ENCODE measurements around the gene LRRC7. TPM values are rescaled to one million over a fixed set of nuclear protein-coding genes. Genes with fewer than 3 reads are reported as not detected.

The LRRC7 gene
- total and polyA plus RNA-seq, 4 donors = 19.5 to 75.0 (median 46.5) TPM

DNA sequence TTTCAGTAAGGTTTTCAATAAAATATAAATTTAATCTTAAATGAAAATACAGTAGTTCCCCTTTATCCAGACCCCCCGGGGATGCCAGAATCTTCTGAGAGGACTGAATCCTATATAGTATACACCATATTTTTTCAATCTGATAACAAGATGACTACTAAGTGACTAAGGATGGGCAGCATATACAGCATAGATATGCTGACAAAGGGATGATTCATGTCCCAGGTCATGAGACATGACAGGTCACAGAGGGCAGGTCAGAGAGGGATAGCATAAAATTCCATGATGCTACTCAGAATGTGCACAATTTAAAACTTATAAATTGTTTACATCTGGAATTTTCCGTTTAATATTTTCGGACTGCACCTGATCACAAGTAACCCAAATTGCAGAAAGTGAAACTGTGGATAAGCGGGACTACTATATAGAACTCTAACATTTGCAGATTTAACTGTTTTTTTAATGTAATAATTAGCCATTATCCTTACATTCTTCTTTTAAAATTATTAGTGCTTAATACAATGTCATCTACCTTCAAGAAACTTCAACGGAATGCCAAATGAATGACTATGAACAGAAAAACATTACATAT, 588.9 kb downstream of the LRRC7 start:
- no CpG with 5 or more reads among the region's 5 CpGs for WGBS (ENCODE audit: insufficient coverage)
- H3K27me3 ChIP-seq (ENCODE audit: control insufficient read depth, insufficient read depth, low read length) = no peaks in the 10 kb centered on the region
- H3K4me3 ChIP-seq (ENCODE audit: low read depth, low read length) = no peak overlapping the region
- no peak for DNase-seq (ENCODE audit: low read depth in 4 of 6, low spot score in 6 of 6)
- H3K27ac ChIP-seq (ENCODE audit: low read depth, low read length) = no peak overlapping the region
- peaks cover 4% of the 10 kb centered on the region for H3K36me3 ChIP-seq (ENCODE audit: control insufficient read depth, insufficient read depth, low read length)
- H3K4me1 ChIP-seq (ENCODE audit: control insufficient read depth, insufficient read depth, low read length) = no peaks in the 10 kb centered on the region
- H3K9me3 ChIP-seq (ENCODE audit: control insufficient read depth, insufficient read depth, low read length) = no peaks in the 10 kb centered on the region

DNA sequence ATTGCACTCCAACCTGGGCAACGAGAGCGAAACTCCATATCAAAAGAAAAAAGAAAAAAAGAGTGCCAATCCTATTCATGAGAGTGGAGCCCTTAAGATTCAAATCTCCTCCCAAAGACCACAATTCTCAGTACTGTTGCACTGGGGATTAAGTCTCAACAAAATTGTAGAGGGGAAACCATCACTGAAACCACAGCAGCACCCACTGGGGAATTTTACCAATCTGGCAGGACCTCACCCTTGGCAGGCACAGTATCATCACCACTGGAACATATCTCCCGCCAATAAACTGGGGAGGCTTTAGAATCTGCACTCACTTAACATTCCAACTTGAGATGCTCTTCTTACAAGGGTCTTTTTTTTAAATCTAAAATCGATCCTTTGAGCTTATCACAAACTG, 596.6 kb downstream of the LRRC7 start:
- H3K4me1 ChIP-seq (ENCODE audit: control insufficient read depth, insufficient read depth, low read length) = no peaks in the 10 kb centered on the region
- peaks cover 4% of the 10 kb centered on the region for H3K36me3 ChIP-seq (ENCODE audit: control insufficient read depth, insufficient read depth, low read length)
- H3K27ac ChIP-seq (ENCODE audit: low read depth, low read length) = no peak overlapping the region
- DNase-seq (ENCODE audit: low read depth in 4 of 6, low spot score in 6 of 6) = no peak
- H3K9me3 ChIP-seq (ENCODE audit: control insufficient read depth, insufficient read depth, low read length) = no peaks in the 10 kb centered on the region
- H3K4me3 ChIP-seq (ENCODE audit: low read depth, low read length) = no peak overlapping the region
- WGBS (ENCODE audit: insufficient coverage) = 100% methylated on average over 1 of the region's 4 CpGs
- no peaks in the 10 kb centered on the region for H3K27me3 ChIP-seq (ENCODE audit: control insufficient read depth, insufficient read depth, low read length)

DNA sequence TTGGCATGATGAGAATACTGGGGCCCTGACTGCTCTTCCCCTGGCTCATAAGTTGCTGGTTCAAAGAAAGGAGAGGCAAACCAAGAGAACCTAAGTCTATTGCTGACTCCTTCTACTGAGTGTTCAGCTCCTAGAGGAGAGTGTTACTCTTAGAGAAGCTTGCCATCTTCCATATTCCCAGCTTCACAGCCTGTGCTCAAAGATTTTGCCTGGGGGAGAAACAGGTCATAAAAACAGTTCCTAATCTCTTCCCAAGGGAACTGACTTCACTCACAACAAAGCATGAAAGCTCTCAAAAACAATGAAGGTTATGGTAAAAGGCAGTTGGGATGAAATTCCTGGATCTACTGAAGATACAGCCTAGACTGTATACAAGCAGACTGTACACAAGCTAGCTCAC, 600.6 kb downstream of the LRRC7 start:
- Histone ChIP-seq H3K4me1 (ENCODE audit: control insufficient read depth, insufficient read depth, low read length) (no peaks in the 10 kb centered on the region), H3K27me3 (ENCODE audit: control insufficient read depth, insufficient read depth, low read length) (no peaks in the 10 kb centered on the region), H3K4me3 (ENCODE audit: low read depth, low read length) (no peak overlapping the region), H3K9me3 (ENCODE audit: control insufficient read depth, insufficient read depth, low read length) (no peaks in the 10 kb centered on the region), H3K27ac (ENCODE audit: low read depth, low read length) (no peak overlapping the region), H3K36me3 (ENCODE audit: control insufficient read depth, insufficient read depth, low read length) (no peaks in the 10 kb centered on the region)
- DNase-seq (ENCODE audit: low read depth in 4 of 6, low spot score in 6 of 6) = no peak

DNA sequence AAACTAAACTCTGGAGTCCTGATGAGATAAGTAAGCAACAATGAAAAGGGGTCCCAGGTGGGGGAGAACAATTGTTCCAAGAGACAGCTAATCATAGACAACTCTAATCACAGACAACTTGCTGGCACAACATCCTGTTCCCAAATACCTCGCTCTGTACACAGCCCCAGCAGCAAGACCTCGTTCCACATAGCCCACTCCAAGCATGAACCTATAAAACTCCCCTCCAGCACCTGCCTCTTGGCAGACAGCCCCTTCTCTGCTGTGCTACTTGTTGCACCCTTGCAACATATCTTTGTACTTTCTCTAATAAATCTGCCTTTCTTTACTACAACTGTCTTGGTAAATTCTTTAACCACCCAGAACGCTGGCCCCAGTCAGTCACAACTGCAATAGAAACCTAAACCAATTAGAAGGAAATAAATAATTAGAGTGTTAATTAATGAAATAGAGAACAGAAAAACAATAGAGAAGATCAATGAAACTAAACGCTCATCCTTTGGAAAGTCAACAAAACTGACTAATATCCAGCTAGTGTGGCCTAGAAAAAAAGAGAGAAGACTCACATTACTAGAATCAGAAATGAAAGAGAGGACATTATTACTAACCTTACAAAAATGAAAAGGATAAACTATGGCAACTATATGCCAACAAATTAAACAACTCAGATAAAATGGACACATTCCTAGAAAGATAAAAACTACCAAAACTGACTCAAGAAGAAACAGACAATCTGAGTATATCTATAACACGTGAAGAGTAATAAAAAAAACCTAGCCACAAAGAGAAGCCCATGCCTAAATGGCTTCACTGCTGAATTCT, 601.5 kb downstream of the LRRC7 start:
- Histone ChIP-seq H3K4me1 (ENCODE audit: control insufficient read depth, insufficient read depth, low read length) (no peaks in the 10 kb centered on the region), H3K27me3 (ENCODE audit: control insufficient read depth, insufficient read depth, low read length) (no peaks in the 10 kb centered on the region), H3K36me3 (ENCODE audit: control insufficient read depth, insufficient read depth, low read length) (no peaks in the 10 kb centered on the region), H3K4me3 (ENCODE audit: low read depth, low read length) (no peak overlapping the region), H3K9me3 (ENCODE audit: control insufficient read depth, insufficient read depth, low read length) (no peaks in the 10 kb centered on the region), H3K27ac (ENCODE audit: low read depth, low read length) (no peak overlapping the region)
- WGBS (ENCODE audit: insufficient coverage) = 59% methylated on average over 2 of the region's 5 CpGs
- DNase-seq (ENCODE audit: low read depth in 4 of 6, low spot score in 6 of 6) = no peak

DNA sequence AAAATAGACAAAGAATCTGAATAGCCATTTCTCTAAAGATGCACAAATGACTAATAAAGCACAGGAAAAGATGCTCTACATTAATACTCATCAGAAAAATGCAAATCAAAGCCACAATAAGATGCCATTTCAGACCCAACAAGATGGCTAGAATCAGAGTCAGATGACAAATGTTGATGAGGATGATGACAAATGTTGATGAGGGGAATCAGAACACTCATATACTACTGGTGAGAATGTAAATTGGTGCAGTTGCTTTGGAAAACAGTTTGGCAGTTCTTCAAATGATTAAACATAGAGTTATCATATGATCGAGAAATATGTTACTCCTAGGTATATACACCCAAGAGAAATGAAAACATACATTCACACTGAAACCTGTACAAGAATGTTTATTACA, 603.8 kb downstream of the LRRC7 start:
- no peaks in the 10 kb centered on the region for H3K9me3 ChIP-seq (ENCODE audit: control insufficient read depth, insufficient read depth, low read length)
- WGBS (ENCODE audit: insufficient coverage) = no CpG with 5 or more reads among the region's 1 CpG
- no peak overlapping the region for H3K27ac ChIP-seq (ENCODE audit: low read depth, low read length)
- H3K4me3 ChIP-seq (ENCODE audit: low read depth, low read length) = no peak overlapping the region
- no peaks in the 10 kb centered on the region for H3K4me1 ChIP-seq (ENCODE audit: control insufficient read depth, insufficient read depth, low read length)
- no peaks in the 10 kb centered on the region for H3K36me3 ChIP-seq (ENCODE audit: control insufficient read depth, insufficient read depth, low read length)
- DNase-seq (ENCODE audit: low read depth in 4 of 6, low spot score in 6 of 6) = no peak
- no peaks in the 10 kb centered on the region for H3K27me3 ChIP-seq (ENCODE audit: control insufficient read depth, insufficient read depth, low read length)
